K562 (cell line): ENCODE measurements around the gene PIBF1. TPM values are rescaled to one million over a fixed set of nuclear protein-coding genes. Genes with fewer than 3 reads are reported as not detected.

Experiments
- BRCA1 ChIP-seq, 2 experiments: fragments of 450-650 bp in 1 of 2; sonication (generic) in 1 of 2; formaldehyde crosslinking in 1 of 2; IDR thresholded peaks; 2 replicates each; pipeline versions ENCODE4 v1.5.0 to v1.6.1; 2017 to 2020; ENCODE audit warnings: mild to moderate bottlenecking in 1 of 2, missing genetic modification reagents in 1 of 2
- CHAMP1 ChIP-seq: fragments of 450-650 bp; IDR thresholded peaks from 2 replicates; pipeline ENCODE4 v1.6.1; 2016; ENCODE audit warnings: mild to moderate bottlenecking
- HDAC3 ChIP-seq: fragments of 450-650 bp; IDR thresholded peaks from 2 replicates; pipeline ENCODE4 v1.6.1; 2018; ENCODE audit warnings: borderline replicate concordance, mild to moderate bottlenecking, moderate library complexity; ENCODE audit not compliant: partially characterized antibody
- HNRNPUL1 ChIP-seq: fragments of 200-400 bp; formaldehyde crosslinking; IDR thresholded peaks from 2 replicates; pipeline ENCODE4 v1.6.1; 2017; ENCODE audit warnings: low read length
- KDM1A ChIP-seq, 2 experiments: fragments of 450-650 bp; IDR thresholded peaks; 2 replicates each; pipeline ENCODE4 v1.6.1; 2016; ENCODE audit warnings: mild to moderate bottlenecking in 2 of 2
- KDM4B ChIP-seq, 2 experiments: fragments of 450-650 bp in 1 of 2; sonication (generic) in 1 of 2; IDR thresholded peaks; 2 replicates each; pipeline ENCODE4 v1.6.1; 2016 to 2017; ENCODE audit warnings: borderline replicate concordance in 2 of 2, antibody characterized with exemption in 1 of 2, low read depth in 1 of 2, mild to moderate bottlenecking in 1 of 2
- NFE2 ChIP-seq: IDR thresholded peaks from 2 replicates; pipeline ENCODE4 v1.6.1; 2014; ENCODE audit warnings: antibody characterized with exemption, low read depth
- PTRF ChIP-seq: fragments of 450-650 bp; IDR thresholded peaks from 2 replicates; pipeline ENCODE4 v1.6.1; 2016; ENCODE audit warnings: mild to moderate bottlenecking, missing genetic modification characterization, missing compliant biosample characterization
- SIN3A ChIP-seq, 2 experiments: fragments of 150-350 bp in 1 of 2; IDR thresholded peaks; 2 replicates each; pipeline ENCODE4 v1.6.1; 2011 to 2016; ENCODE audit warnings: borderline replicate concordance in 2 of 2, low read depth in 2 of 2, low read length in 2 of 2, mild to moderate bottlenecking in 2 of 2, moderate library complexity in 2 of 2; ENCODE audit not compliant: control insufficient read depth in 1 of 2
- SMARCA4 ChIP-seq: fragments of 450-650 bp; IDR thresholded peaks from 2 replicates; pipeline ENCODE4 v1.6.1; 2016
- TAF7 ChIP-seq: fragments of 450-650 bp; IDR thresholded peaks from 2 replicates; pipeline ENCODE4 v1.6.1; 2016; ENCODE audit warnings: missing genetic modification characterization, missing compliant biosample characterization
- ZNF740 ChIP-seq, 3 experiments: fragments of 200-800 bp in 1 of 3; sonication (Bioruptor generic) in 1 of 3; sonication (generic) in 1 of 3; formaldehyde crosslinking in 1 of 3; IDR thresholded peaks; 2 replicates each; pipeline versions ENCODE4 v1.6.1 to v1.8.0; 2016 to 2022; ENCODE audit warnings: mild to moderate bottlenecking in 2 of 3, missing compliant biosample characterization in 2 of 3, missing genetic modification characterization in 2 of 3, missing genetic modification reagents in 1 of 3
- polyA plus RNA-seq, 8 experiments: library from polyadenylated mRNA; depleted of rRNA in 4 of 8; stranded (reverse) in 5 of 8; unstranded in 3 of 8; fragments of >200 nt; fragmentation: Nextera tagmentation in 2 of 8; fragmentation: Illumina TruSeq in 1 of 8; extraction: Ambion mirVana in 2 of 8; extraction: Trizol in 1 of 8; gene quantifications; 2 replicates each; pipeline versions ENCODE4 v1.2.1 to v1.2.3, GENCODE V29; 2011 to 2014; ENCODE audit warnings: inconsistent platforms in 1 of 8, missing spikeins in 1 of 8
- total RNA-seq, 7 experiments: library from RNA; depleted of rRNA in 6 of 7; stranded (reverse); fragments of >200 nt in 6 of 7; fragmentation: Illumina TruSeq in 2 of 7; extraction: Trizol in 2 of 7; gene quantifications; 2 replicates each; pipeline versions ENCODE4 v1.2.1 to v1.2.3, GENCODE V29; 2011 to 2021; ENCODE audit warnings: low replicate concordance in 1 of 7
- TF ChIP-seq, protein P1 (sequence below): fragments of 450-650 bp; formaldehyde crosslinking; IDR thresholded peaks from 2 replicates; pipeline ENCODE4 v1.4.0; 2020; ENCODE audit warnings: mild to moderate bottlenecking, moderate library complexity

Gene PIBF1
- total and polyA plus RNA-seq, 9 of the 15 experiments (the other 6 are each of a cell fraction or from before 2014, with no cell fraction given) = 9.1 to 28.8 (median 14.7) TPM

- TF ChIP-seq ZNF740 (CRISPR knock-in tag; IDR thresholded peaks at IDR 0.05) (no peak), ZNF740 (tag; IDR thresholded peaks at IDR 0.05) (no peak), KDM1A (IDR thresholded peaks at IDR 0.05) (0 out of 4 replicates have a peak, but pooled peaks of 1 of the 2 experiments have one; percentile 9), CHAMP1 (no peak), SMARCA4 (no peak), NFE2 (peak; percentile 47; the same call in 1 of the 2 replicates), TAF7 (no peak), PTRF (tag) (no peak), KDM4B (IDR thresholded peaks at IDR 0.05; ENCODE audit: borderline replicate concordance in 2 of 2, low read depth in 1 of 2) (no peak), SIN3A (IDR thresholded peaks at IDR 0.05; ENCODE audit: borderline replicate concordance in 2 of 2, control insufficient read depth in 1 of 2, low read depth in 2 of 2, low read length in 2 of 2) (no peak), BRCA1 (IDR thresholded peaks at IDR 0.05) (0 out of 2 replicates have a peak, but pooled peaks have one; percentile 24), BRCA1 (CRISPR knock-in tag; IDR thresholded peaks at IDR 0.05) (no peak), HDAC3 (no peak), HNRNPUL1 (no peak)
- TF ChIP-seq, protein P1, sequence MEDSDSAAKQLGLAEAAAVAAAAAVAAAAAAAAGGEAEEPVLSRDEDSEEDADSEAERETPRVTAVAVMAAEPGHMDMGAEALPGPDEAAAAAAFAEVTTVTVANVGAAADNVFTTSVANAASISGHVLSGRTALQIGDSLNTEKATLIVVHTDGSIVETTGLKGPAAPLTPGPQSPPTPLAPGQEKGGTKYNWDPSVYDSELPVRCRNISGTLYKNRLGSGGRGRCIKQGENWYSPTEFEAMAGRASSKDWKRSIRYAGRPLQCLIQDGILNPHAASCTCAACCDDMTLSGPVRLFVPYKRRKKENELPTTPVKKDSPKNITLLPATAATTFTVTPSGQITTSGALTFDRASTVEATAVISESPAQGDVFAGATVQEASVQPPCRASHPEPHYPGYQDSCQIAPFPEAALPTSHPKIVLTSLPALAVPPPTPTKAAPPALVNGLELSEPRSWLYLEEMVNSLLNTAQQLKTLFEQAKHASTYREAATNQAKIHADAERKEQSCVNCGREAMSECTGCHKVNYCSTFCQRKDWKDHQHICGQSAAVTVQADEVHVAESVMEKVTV (CRISPR knock-in tag) = no peak
These were observed 278.6 kb downstream of the PIBF1 start (continued) for GRCh38 chr13:73060251-73061160.
